ENCODE data around the gene ARX.
A peak's percentile ranks its signal among the peaks of the same experiment; 100 is the strongest.

Gene ARX

DNA sequence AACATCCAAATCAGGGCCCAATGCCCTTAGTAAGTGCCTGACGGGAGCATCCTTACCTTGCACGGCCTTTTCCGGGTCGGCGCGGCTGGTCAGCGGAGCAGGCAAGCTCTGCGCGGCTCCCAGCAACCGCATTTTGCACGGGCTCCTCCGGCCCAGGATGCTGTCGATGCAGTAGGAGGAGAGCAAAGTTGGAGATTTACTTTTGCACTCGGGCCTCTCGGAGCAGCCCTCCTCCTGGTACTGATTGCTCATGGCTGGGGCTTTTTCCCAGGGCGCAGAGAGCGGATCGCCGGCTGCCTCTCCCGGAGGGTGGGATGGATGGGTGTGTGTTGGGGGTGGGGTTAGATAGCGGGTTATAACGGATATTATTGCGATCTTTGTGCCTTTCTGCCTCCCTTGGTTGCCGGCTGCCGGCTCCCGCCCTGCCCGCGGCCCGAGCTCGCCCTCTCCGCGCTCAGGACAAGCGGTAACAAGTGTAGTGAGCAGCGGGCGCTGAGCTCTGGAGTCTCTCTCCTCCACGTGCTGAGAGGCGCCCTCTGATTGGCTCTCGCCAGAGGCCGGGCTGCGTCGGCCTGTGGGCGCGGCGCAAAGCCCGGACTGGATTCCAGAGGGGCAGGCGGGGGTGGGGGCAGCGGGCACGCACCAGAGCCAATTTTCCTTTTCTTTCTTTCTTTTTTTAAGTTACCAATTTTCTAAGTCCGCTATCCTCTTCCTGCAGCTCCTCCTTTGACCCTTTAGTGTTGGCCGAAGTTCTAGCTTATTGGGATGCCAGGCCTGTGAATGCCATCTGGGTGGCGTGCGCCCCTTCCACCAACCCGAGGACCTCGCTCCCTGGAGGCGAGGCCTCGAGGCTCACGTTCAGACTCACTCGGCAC is at the start of gene ARX:
TSS of gene ARX (minus strand) at position 480 of the 875 bp plus-strand sequence. CDS start at position 252, 228 bp downstream.
- Histone ChIP-seq H3K27ac (no peak within 1 kb of the TSS), H3K9ac (ENCODE audit: insufficient read length) (no peak within 1 kb of the TSS), H3K9me3 (ENCODE audit: low read depth, low read length) (no peaks in the 10 kb centered on the region), H3K4me3 (no peak within 1 kb of the TSS), H3K36me3 (ENCODE audit: insufficient read depth, low read length) (no peaks in the 10 kb centered on the region)
- no peak for DNase-seq (ENCODE audit: low read depth, low spot score)
- no peak for TF ChIP-seq FOXP2 (optimal IDR thresholded peaks at IDR 0.05; ENCODE audit: control extremely low read depth, extremely low read length, insufficient read depth)
- TF ChIP-seq POLR2AphosphoS5 (IDR thresholded peaks at IDR 0.05; ENCODE audit: borderline replicate concordance, low read depth, low read length), result no peak

DNA sequence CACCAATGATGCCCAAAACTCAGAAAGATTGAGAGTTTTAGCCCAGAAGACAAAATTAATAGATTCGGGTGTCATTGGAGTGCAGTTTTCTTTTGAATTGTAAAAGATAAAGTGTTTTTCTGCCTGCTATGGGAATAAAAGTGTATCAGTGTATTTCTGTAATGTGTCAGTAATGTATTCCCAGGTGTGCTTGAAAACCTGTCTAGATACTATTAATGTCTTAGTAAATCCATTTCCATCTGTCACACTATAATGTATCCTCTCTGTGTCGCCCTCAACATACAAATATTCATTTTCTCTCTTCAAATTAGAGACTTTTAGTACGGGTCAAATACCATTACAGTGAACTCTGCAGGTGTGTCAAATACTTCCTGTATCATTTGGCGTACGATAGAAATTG is 43.5 kb upstream of the ARX start:
- H3K4me3 ChIP-seq, result no peak overlapping the region
- H3K9ac ChIP-seq (ENCODE audit: insufficient read length), result no peak overlapping the region
- peaks cover 4% of the 10 kb centered on the region; the same call in 1 of the 2 replicates for H3K36me3 ChIP-seq (ENCODE audit: insufficient read depth, low read length)
- TF ChIP-seq EZH2 (IDR thresholded peaks at IDR 0.05), result no peak
- no peak for TF ChIP-seq FOXP2 (optimal IDR thresholded peaks at IDR 0.05; ENCODE audit: control extremely low read depth, extremely low read length, insufficient read depth)
- TF ChIP-seq POLR2AphosphoS5 (IDR thresholded peaks at IDR 0.05; ENCODE audit: borderline replicate concordance, low read depth, low read length), result no peak
- no peak overlapping the region for H3K27ac ChIP-seq
- no peak for DNase-seq (ENCODE audit: low read depth, low spot score)
- H3K9me3 ChIP-seq (ENCODE audit: low read depth, low read length), result no peaks in the 10 kb centered on the region; the same call in 1 of the 2 replicates

DNA sequence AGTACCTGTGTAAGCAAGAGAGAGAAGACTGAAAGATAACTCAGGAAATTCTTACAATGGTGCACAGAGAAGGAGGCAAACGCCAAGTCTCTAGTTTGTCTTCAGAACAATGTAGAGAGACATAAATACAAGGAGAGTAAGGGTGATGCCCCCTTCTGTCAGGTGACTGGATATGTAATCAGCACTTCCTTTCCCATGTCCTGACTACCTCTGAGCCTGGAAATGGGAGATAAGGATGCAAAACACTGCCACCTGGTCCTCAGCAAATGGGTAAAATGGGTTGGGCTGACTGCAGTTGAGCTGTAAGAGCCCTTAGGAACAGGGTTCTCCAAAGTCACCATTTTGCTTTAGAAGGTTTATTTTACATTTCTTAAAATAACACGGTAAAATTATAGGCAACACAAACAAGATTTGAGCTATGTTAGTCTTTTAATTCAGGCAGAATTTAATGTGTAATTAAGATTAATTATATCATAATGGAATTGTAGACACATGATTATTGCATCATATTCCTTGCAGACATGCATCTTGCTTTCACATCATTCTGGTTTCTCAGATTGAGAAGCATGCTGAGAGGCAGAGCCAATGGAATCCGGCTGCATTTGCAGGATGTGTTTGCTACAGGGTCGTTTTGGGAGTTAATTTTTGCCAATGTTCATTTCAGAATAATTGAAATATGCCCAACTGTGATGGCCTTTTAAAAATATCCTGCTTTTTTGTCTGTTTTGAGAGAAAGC is 37.2 kb upstream of the ARX start:
- Histone ChIP-seq H3K9me3 (ENCODE audit: low read depth, low read length) (no peaks in the 10 kb centered on the region; the same call in 1 of the 2 replicates), H3K27ac (peak overlapping the region; percentile 94), H3K9ac (ENCODE audit: insufficient read length) (no peak overlapping the region), H3K36me3 (ENCODE audit: insufficient read depth, low read length) (peaks cover 4% of the 10 kb centered on the region; the same call in 1 of the 2 replicates), H3K4me3 (peak overlapping the region; percentile 28; the same call in 1 of the 2 replicates)
- DNase-seq (ENCODE audit: low read depth, low spot score), result no peak
- TF ChIP-seq POLR2AphosphoS5 (IDR thresholded peaks at IDR 0.05; ENCODE audit: borderline replicate concordance, low read depth, low read length) (no peak), EZH2 (IDR thresholded peaks at IDR 0.05) (no peak), FOXP2 (optimal IDR thresholded peaks at IDR 0.05; ENCODE audit: control extremely low read depth, extremely low read length, insufficient read depth) (no peak)

DNA sequence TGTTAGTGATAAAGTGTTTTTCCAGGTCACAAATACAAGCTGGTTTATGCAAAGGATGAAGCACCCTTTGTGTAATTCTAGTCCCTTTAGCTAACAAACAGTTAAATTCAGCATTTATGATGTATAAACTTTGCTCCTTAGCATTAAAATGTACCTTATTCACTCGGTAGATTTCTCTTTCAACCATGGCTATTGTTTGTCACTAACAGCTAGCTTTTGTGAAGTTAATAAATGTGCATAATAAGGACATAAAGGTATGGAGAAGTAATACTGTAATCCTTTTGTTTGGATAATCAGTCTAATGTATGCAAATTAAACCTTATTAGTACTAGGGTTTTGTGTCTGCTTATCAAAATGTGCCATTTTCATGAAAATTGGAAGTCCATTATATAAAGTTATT is 34.2 kb upstream of the ARX start:
- no peaks in the 10 kb centered on the region for H3K36me3 ChIP-seq (ENCODE audit: insufficient read depth, low read length)
- no peak for DNase-seq (ENCODE audit: low read depth, low spot score)
- H3K27ac ChIP-seq, result peak overlapping the region; percentile 85
- TF ChIP-seq POLR2AphosphoS5 (IDR thresholded peaks at IDR 0.05; ENCODE audit: borderline replicate concordance, low read depth, low read length) (no peak), EZH2 (IDR thresholded peaks at IDR 0.05) (no peak), FOXP2 (optimal IDR thresholded peaks at IDR 0.05; ENCODE audit: control extremely low read depth, extremely low read length, insufficient read depth) (no peak)
- H3K9ac ChIP-seq (ENCODE audit: insufficient read length), result peak overlapping the region; percentile 8
- peak overlapping the region; percentile 44 for H3K4me3 ChIP-seq
- no peaks in the 10 kb centered on the region for H3K9me3 ChIP-seq (ENCODE audit: low read depth, low read length)

DNA sequence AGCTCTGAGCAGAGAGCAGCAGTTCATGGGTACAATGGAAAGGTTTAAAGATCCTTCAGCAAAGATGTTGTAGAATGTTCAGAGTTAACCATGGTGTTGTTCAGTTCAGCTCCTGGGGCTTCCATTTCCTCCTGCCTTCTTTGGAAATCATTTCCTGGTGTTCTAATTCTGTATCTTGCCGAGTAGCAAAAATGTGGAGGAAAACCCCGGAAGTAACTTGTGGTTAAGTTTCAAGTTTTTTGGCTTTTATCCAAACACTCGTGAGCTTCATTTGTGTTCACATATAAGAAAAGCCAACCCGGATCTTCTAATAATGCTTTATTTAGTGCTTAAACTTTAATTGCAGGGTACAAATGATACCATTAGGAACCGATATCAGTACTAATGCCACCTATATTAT is 33.6 kb upstream of the ARX start:
- no peaks in the 10 kb centered on the region for H3K36me3 ChIP-seq (ENCODE audit: insufficient read depth, low read length)
- TF ChIP-seq POLR2AphosphoS5 (IDR thresholded peaks at IDR 0.05; ENCODE audit: borderline replicate concordance, low read depth, low read length) (peak; percentile 41; the same call in 1 of the 2 replicates), EZH2 (IDR thresholded peaks at IDR 0.05) (no peak)
- peak overlapping the region; percentile 8 for H3K9ac ChIP-seq (ENCODE audit: insufficient read length)
- peak overlapping the region; percentile 85 for H3K27ac ChIP-seq
- H3K9me3 ChIP-seq (ENCODE audit: low read depth, low read length), result no peaks in the 10 kb centered on the region
- peak overlapping the region; percentile 44 for H3K4me3 ChIP-seq
- DNase-seq (ENCODE audit: low read depth, low spot score), result peak; percentile 99

DNA sequence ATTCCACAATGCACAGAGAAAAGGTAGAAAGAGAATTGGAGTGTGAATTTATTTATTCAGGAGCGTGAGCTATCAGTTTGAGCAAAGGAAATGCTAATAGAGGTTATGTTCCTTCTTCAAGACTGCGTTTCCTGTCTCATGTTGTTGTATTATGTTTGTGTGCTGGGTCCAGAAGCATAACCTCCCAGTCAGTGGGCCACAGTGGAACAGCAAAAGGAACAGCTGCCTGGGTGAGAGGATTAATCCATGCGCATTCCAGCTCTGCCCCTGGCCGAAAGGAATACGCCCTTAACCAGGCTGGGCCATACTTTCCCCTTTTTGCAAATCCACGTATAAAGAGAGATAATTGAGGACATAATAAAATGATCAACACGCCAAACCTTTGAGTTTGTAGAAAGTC is 32.4 kb upstream of the ARX start:
- TF ChIP-seq POLR2AphosphoS5 (IDR thresholded peaks at IDR 0.05; ENCODE audit: borderline replicate concordance, low read depth, low read length) (no peak), EZH2 (IDR thresholded peaks at IDR 0.05) (no peak), FOXP2 (optimal IDR thresholded peaks at IDR 0.05; ENCODE audit: control extremely low read depth, extremely low read length, insufficient read depth) (no peak)
- H3K27ac ChIP-seq, result peak overlapping the region; percentile 85

DNA sequence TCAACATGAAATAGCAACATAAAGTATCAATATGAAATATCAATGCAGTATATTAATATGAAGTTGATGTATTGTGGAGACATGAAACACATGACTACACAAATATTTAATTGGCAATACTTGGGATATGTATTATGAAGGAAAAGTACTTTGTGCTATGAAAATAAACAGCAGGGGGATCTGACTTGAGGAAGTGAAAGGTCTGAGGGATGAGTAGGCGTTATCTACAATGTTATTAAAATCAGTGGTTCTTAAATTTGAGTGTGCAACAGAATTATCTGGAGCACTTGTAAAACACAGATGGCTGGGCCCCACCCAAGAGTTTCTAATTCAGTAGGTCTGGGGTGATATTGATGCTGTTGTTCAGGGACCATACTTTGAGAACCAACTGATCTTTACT is 27.4 kb upstream of the ARX start:
- Histone ChIP-seq H3K27ac (no peak overlapping the region), H3K36me3 (ENCODE audit: insufficient read depth, low read length) (no peaks in the 10 kb centered on the region), H3K9ac (ENCODE audit: insufficient read length) (no peak overlapping the region), H3K9me3 (ENCODE audit: low read depth, low read length) (no peaks in the 10 kb centered on the region), H3K4me3 (no peak overlapping the region)
- no peak for TF ChIP-seq FOXP2 (optimal IDR thresholded peaks at IDR 0.05; ENCODE audit: control extremely low read depth, extremely low read length, insufficient read depth)
- no peak for TF ChIP-seq POLR2AphosphoS5 (IDR thresholded peaks at IDR 0.05; ENCODE audit: borderline replicate concordance, low read depth, low read length)
- no peak for TF ChIP-seq EZH2 (IDR thresholded peaks at IDR 0.05)
- no peak for DNase-seq (ENCODE audit: low read depth, low spot score)

More for the DNA sequence above, 32.4 kb upstream of the ARX start:
- H3K9ac ChIP-seq (ENCODE audit: insufficient read length), result no peak overlapping the region
- H3K9me3 ChIP-seq (ENCODE audit: low read depth, low read length), result no peaks in the 10 kb centered on the region
- no peak overlapping the region for H3K4me3 ChIP-seq
- H3K36me3 ChIP-seq (ENCODE audit: insufficient read depth, low read length), result no peaks in the 10 kb centered on the region
- DNase-seq (ENCODE audit: low read depth, low spot score), result no peak

DNA sequence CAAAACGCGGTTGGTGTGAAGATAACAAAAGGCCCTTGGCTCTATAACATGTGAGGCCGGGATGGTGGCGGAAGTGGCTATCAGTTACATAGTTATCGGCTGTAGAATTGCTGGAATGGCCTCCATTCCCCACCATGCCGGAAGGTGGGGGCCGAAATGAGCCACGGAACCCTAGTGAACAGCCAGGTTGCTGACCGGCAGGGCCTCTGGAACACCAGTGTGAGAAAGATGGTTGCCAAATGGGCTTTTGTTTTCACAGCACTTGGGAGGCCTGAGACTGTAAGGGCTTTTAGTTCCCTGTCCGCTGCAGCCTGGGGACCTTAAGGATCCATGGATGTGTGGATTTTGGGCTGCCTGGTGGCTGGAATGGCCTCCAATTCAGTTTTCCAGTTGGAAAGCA is 23.3 kb upstream of the ARX start:
- Histone ChIP-seq H3K9ac (ENCODE audit: insufficient read length) (no peak overlapping the region), H3K9me3 (ENCODE audit: low read depth, low read length) (no peaks in the 10 kb centered on the region), H3K4me3 (no peak overlapping the region), H3K36me3 (ENCODE audit: insufficient read depth, low read length) (no peaks in the 10 kb centered on the region), H3K27ac (no peak overlapping the region)
- no peak for TF ChIP-seq EZH2 (IDR thresholded peaks at IDR 0.05)
- no peak for TF ChIP-seq FOXP2 (optimal IDR thresholded peaks at IDR 0.05; ENCODE audit: control extremely low read depth, extremely low read length, insufficient read depth)
- no peak for DNase-seq (ENCODE audit: low read depth, low spot score)
